DMS 273 (cell line): ENCODE data around the gene CSF2.

Experiments
- DNase-seq: peaks from one replicate; lab custom pipeline; 2025; ENCODE audit not compliant: unreplicated experiment; lab: John Stamatoyannopoulos, UW

Gene CSF2

DNA sequence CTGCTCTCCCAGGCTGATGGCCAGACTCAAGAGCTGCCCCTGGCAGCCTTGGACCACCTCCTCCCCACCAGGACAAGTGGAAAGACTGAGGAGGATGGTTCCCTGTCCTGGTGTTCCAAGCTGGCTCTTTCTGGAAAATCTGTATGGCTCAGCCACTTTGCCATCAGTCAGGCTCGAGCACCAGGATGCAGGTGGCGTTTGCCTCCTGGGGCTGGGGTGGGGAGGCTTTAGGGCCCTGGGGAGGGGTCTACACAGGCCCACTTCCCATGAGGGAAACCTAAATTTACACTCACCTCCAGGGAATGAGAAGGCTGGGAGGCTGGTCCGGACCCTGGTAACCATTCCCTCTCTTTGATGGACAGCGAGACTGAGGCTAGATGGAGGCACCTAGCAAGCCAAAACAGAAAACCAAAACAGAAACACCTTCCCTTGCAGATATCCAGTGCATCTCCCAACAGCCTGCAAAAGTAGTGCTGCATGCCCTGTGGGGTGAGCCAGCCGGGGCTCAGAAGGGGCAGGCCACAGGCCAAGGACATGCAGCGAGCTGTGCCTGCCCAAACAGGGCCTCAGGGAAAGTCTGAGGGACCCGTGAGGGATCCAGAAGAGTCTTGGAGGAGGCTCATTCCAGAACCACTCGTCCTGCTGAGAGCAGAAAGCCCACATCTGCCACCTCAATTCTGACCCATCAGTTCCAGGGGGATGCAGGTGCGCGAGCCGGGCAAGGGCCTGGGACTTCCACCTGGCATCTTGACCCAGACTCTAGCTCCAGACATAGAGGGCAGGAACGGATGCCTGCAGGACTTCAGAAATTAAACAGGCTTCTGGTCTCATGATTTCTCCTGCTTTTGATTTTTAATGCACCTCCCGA lies 5.4 kb upstream of the CSF2 start:
- no peak for DNase-seq

- DNase-seq = no peak
Observed at GRCh38 chr5:132069561-132069960, 4.0 kb upstream of the CSF2 start.

- DNase-seq = no peak
Observed at GRCh38 chr5:132069994-132070393, 3.6 kb upstream of the CSF2 start.

- peak; percentile 11 for DNase-seq
Observed at GRCh38 chr5:132070460-132071337, 2.9 kb upstream of the CSF2 start.

GRCh38 chr5:132071338-132071707 lies 2.3 kb upstream of the CSF2 start:
- DNase-seq = no peak

- DNase-seq = no peak
Observed at GRCh38 chr5:132072070-132072469, 1.5 kb upstream of the CSF2 start.

- no peak for DNase-seq
Observed at GRCh38 chr5:132072528-132072927, 1.1 kb upstream of the CSF2 start.

DNA sequence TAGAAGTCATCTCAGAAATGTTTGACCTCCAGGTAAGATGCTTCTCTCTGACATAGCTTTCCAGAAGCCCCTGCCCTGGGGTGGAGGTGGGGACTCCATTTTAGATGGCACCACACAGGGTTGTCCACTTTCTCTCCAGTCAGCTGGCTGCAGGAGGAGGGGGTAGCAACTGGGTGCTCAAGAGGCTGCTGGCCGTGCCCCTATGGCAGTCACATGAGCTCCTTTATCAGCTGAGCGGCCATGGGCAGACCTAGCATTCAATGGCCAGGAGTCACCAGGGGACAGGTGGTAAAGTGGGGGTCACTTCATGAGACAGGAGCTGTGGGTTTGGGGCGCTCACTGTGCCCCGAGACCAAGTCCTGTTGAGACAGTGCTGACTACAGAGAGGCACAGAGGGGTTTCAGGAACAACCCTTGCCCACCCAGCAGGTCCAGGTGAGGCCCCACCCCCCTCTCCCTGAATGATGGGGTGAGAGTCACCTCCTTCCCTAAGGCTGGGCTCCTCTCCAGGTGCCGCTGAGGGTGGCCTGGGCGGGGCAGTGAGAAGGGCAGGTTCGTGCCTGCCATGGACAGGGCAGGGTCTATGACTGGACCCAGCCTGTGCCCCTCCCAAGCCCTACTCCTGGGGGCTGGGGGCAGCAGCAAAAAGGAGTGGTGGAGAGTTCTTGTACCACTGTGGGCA lies 642 bp downstream of the CSF2 start:
- no peak for DNase-seq

DNA sequence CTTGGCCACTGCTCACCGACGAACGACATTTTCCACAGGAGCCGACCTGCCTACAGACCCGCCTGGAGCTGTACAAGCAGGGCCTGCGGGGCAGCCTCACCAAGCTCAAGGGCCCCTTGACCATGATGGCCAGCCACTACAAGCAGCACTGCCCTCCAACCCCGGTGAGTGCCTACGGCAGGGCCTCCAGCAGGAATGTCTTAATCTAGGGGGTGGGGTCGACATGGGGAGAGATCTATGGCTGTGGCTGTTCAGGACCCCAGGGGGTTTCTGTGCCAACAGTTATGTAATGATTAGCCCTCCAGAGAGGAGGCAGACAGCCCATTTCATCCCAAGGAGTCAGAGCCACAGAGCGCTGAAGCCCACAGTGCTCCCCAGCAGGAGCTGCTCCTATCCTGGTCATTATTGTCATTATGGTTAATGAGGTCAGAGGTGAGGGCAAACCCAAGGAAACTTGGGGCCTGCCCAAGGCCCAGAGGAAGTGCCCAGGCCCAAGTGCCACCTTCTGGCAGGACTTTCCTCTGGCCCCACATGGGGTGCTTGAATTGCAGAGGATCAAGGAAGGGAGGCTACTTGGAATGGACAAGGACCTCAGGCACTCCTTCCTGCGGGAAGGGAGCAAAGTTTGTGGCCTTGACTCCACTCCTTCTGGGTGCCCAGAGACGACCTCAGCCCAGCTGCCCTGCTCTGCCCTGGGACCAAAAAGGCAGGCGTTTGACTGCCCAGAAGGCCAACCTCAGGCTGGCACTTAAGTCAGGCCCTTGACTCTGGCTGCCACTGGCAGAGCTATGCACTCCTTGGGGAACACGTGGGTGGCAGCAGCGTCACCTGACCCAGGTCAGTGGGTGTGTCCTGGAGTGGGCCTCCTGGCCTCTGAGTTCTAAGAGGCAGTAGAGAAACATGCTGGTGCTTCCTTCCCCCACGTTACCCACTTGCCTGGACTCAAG lies 1.5 kb downstream of the CSF2 start:
- DNase-seq = peak; percentile 36

DNA sequence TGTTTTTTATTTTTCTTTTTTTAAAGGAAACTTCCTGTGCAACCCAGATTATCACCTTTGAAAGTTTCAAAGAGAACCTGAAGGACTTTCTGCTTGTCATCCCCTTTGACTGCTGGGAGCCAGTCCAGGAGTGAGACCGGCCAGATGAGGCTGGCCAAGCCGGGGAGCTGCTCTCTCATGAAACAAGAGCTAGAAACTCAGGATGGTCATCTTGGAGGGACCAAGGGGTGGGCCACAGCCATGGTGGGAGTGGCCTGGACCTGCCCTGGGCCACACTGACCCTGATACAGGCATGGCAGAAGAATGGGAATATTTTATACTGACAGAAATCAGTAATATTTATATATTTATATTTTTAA lies 2.1 kb downstream of the CSF2 start:
- DNase-seq = no peak

GRCh38 chr5:132076202-132076830 lies 2.7 kb downstream of the CSF2 start:
- DNase-seq = no peak

GRCh38 chr5:132076983-132077382 lies 3.4 kb downstream of the CSF2 start:
- DNase-seq = no peak

DNA sequence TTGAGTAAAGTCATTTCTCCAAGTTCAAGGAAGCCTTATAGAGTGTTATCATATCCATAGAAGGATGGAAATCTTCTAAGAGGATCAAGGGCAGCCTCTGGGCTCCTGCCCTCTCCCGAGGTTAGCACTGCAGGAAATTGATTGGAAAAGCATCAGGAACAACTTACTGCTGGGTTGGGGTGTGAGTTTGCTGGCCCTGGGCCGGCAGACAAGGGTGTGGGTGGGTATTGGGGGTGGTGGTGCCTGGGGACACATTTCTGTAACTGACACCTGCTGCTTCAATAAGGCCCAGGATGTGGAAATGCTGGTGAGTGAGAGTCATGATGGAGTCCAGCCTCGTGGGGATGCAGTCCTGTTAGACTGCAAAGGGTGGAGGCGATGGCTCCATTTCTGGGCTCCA lies 5.5 kb downstream of the CSF2 start:
- DNase-seq = no peak

DNA sequence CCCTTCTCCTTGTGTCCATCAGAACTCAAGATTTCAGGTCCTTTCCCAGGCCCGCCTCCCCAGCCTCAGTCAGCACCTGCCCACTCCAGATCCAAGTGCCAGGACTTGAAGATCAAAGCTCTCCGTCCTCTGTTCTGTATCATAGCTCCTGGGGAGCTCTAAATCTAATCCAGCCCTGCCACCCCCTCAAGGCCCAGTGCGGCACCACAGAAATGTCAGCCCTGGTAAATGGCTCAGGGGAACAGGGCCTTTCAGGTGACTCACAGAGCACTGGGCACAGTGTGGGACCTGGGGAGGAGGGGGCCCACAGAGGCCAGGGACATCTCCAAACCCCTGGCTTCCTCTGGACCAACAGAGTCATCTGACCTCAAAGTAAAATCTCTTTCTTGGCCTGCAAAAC lies 6.0 kb downstream of the CSF2 start:
- DNase-seq = no peak

GRCh38 chr5:132080595-132080994 lies 7.0 kb downstream of the CSF2 start:
- no peak for DNase-seq

GRCh38 chr5:132081458-132081857 lies 7.9 kb downstream of the CSF2 start:
- DNase-seq = no peak

DNA sequence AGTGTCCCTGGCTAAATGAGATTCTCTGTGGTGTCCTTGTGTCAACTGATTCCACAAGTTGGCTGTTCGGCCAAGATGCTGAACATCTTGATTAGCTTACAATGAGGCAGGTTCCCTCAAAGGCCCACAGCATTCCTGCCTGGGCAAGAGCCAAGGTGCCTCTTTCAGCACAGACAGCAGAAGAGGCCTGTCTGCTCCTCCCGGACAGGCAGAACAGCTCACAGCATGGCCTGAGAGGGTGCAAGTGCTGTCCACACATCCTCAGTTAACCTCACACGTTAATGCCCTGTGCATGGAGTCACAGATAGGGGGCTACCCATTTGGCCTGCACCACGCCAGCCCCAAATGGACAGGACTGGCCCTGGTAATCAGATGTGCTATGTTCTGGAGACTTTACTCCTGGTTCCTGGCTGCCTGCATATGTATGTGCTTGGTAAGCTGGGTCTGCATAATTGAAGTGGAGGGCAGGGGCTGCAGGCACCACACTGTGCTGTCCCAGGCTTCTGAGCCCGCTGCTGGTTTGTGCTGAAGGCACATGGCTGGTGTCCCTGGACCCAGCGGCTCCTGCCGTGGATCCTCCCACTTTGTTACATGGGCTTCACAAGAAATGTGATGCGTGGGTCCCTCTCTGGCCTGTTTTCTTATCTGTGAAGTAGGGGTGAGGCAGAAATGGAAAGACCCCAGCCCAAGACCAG lies 8.9 kb downstream of the CSF2 start:
- DNase-seq = no peak

DNA sequence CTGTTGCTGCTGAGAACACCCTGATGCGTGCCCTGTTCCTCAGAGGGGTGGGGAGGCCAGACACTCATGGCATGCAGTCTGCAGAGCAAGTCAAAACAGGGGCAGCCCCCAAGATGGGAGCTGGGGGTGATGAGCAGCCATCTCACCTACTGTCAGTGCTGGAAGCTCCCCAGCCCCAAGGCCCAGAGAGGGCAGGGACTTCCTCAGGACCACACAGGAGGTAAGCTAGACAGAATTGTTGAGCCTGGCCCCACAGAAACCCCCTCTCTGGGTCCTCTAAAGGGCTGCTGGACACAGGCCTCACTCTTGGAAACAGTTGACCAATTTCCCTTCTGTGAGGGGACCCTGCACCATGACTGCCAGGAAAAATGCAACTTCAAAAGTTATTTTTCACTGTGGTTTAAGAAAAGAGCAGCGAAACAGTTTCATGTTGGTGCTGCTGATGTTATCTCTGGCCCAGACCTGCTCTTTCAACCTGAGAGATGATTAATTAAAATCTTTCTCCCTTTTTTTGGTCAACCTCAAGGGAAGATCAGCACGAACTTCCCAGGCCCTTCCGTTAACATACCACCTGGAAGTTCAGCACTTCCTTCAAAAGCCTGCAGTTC lies 9.6 kb downstream of the CSF2 start:
- no peak for DNase-seq

DNA sequence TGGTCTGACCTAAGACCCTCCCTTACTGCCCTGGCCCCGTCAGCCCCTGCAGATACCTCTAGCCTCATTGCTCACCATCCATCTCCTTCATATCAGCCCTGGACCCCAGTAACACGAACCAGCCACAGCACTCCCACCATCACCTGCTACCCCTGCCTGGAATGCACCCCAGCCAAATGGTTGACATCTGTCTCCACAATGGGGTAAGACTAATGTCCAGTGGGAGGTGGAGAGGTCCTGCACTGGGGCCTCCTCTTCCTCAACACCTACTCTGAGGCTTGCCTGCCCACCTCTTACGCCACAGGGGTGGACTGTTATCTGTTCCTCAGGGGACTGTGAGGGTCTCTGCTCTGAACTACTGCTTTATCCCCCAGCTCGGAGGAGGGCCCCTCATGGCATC lies 12.1 kb downstream of the CSF2 start:
- peak; percentile 43 for DNase-seq
